GM18508 (cell line): Measurements from ENCODE around the gene SIN3B.

Experiments
- ATAC-seq: cut with Tn5 transposase; IDR thresholded peaks from one replicate; pipeline ENCODE4 v1.9.1; 2021; ENCODE audit warnings: moderate number of reproducible peaks; ENCODE audit not compliant: insufficient read depth, unreplicated experiment

SIN3B gene

DNA sequence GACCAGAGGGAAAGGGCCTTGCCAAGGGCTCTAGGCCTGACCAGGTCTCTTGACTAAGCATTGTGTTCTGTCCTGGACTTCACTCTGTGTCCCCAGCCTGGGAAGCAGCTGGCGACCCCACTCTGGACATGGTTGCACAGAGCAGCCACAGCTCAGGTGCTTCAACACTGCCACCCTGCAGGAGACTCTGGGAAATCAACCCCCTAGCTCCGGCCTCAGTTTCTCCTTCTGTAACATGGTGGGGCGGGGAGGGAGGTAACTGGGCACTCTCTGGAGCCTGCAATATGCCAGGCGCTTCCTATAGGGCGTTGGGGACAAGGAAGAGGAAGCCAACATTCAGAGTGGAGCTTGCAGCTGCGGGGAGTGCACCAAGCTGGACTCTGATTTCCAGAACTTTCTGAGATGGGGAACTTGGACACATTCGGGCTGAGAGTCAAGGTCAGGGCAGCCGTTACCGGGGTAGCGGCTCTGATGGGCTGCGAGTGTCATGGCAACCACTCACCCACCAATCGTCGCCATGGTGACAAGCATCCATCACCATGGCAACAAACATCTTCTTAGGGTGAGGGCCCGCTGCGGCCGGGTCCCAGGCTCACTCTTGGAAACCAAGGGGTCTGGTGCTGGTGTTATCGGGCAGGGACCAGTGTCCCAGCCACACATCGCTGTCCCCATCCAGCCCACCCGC lies 72.4 kb downstream of the SIN3B start:
- ATAC-seq, result no peak

DNA sequence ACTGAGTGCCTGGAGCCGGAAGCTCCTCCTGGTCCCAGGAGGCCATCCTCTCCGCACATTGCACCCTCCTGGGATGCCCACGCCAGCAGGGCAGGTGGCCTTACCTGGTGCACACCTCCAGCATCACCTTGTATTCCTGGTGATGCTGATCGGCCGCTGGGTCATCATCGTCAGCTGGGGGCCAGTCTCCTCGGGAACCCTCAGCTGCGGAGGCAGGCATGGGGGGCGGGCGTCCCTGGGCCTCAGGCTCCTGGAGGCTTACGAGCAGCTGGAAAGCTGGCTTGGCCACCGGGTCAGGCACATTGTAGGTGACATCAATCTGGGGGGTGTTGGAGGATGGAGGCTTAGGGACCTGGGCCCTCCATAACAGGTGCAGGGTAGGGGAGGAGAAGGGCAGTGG lies 73.3 kb downstream of the SIN3B start:
- ATAC-seq, result no peak

DNA sequence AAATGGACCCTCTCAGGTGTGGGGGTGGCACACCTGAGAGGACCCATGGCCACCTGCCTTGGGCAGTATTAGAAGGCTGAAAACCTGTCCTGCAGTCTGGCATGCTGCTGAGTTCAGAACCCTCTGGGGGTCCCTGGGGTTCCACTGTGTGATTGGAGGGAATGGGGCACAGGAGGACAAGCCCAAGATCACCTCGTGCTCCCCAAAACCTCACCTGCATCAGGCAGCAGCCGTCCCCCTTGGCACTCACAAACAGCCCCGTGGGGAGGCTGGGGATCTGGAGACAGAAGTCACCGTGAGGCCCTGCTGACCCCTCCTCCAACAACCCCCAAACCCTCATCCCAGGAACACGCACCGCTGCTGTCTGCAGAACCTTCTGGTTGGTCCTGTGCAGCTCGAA lies 74.1 kb downstream of the SIN3B start:
- no peak for ATAC-seq

GRCh38 chr19:16904599-16904998 lies 75.4 kb downstream of the SIN3B start:
- no peak for ATAC-seq

DNA sequence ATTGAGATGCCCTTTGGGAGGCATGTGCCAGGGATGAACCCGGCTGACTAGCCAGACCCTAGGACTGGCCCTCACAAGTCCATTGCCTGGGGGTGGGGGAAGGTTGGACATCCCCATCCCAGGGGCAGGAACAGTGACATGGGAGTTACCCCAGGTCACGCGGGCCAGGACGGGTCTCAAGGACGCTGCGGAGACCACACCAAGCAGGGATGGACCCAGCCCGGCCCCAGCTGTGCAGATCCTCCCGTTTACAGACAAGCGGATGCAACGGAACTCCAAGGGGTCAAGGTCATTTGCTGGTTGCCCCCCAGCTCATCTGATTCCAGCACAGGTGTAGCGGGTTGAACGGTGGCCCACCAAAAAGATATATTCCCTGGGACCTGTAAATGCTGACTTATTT lies 79.6 kb downstream of the SIN3B start:
- no peak for ATAC-seq

- ATAC-seq, result no peak
These were observed 81.8 kb downstream of the SIN3B start for GRCh38 chr19:16911046-16911445.

GRCh38 chr19:16912780-16913179 lies 83.6 kb downstream of the SIN3B start:
- ATAC-seq, result no peak

DNA sequence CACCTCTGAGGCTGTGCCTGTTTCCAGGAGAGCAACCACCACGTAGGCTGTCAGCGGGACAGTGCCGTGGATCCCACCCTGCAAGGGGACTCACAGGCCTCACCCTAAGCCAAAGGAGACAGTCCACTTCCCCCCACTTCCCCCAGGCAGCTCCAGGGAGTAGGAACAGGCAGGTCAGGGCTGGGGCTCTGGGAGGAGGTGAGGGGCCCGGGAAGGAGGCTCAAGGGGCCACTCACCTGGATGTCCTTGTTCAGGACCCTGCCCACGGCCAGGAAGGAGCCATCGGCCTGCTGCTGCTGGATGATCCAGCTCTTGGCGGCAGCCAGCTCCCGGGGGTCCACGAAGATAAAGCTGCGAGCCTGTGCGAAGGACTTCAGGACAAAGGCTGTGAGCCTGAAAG lies 85.2 kb downstream of the SIN3B start:
- no peak for ATAC-seq

GRCh38 chr19:16915135-16915534 lies 85.9 kb downstream of the SIN3B start:
- no peak for ATAC-seq

GRCh38 chr19:16915734-16916133 lies 86.5 kb downstream of the SIN3B start:
- no peak for ATAC-seq

GRCh38 chr19:16917401-16917800 lies 88.2 kb downstream of the SIN3B start:
- ATAC-seq, result no peak

GRCh38 chr19:16919496-16919895 lies 90.3 kb downstream of the SIN3B start:
- ATAC-seq, result no peak

DNA sequence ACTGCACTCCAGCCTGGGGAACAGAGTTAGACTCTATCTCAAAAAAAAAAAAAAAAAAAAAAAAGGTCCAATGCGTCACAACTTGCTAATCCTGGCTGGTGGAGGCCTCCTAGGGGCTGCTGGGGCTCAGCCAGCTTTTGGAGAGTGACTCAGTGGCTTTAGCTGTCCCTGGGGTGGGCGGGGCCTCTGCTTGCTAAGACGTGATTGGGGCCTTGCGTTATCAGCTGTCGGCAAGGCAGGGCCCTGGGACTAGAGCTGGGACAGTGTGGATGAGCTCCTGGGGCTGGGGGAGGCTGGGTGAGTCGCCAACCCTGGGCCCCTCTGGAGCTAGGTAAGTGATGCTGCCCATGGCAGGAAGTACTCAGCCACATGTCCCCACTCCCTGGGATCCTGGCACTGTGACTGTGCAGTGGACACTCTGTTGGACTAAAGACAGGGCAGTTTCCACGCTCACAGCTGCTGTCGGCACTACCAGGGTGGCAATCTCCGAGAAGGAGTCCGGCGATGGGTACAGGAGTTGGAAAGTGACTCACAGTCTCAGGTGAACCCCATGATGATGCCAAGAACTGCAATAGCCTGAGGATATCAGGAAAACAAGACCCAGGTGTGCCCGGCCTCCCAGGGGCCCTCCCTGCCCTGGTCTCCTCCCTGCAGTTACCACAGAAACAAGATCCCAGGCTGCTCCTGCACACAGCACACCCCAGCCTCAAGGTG lies 91.8 kb downstream of the SIN3B start:
- no peak for ATAC-seq

- ATAC-seq, result no peak
These were observed 92.8 kb downstream of the SIN3B start for GRCh38 chr19:16921766-16922591.

GRCh38 chr19:16922592-16922934 lies 93.4 kb downstream of the SIN3B start:
- ATAC-seq, result no peak

GRCh38 chr19:16922949-16923348 lies 93.8 kb downstream of the SIN3B start:
- no peak for ATAC-seq

DNA sequence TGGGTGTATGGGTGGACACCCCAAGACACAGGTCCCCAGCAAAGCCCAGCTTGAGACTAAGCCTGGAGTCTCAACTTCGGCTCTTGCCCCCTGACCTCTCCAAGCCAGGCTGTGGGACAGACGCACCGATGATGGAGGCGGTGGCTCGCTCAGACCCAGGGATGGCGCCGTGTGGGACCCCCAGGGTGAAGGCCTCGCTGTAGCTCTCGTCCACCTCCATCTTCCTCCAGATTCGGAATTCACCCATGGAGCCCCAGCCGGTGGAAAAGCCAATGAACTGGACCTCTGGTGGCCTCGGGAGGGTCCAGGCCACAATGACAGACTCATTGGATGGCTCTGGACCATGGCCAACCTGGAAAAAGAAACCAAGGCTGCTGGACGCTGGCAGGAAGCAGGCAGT lies 98.7 kb downstream of the SIN3B start:
- ATAC-seq, result no peak

GRCh38 chr19:16928351-16928750 lies 99.2 kb downstream of the SIN3B start:
- no peak for ATAC-seq

DNA sequence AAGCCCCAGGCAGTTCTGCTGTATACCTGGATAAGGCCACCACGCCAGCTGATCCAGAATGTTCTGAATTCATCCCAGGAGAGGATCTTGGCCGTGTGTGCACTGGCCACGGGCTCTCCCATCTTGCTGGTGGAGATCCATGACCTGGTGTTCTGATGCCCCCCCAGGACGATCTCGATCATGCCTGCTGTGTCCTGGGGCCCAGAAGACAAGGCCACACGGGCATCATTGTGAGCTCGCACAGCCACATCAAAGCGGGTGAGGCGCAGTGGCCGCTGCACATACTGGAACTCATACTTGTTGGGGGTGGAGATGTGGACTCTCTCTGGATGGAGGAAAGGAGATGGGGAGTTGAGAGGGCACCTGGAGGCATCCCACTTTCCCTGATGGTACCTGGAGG lies 99.7 kb downstream of the SIN3B start:
- ATAC-seq, result no peak
